ENCODE measurements around the gene TTLL11. TPM values are rescaled to one million over a fixed set of nuclear protein-coding genes. Genes with fewer than 3 reads are reported as not detected.

Gene TTLL11
- total and polyA plus RNA-seq, 2 of the 8 experiments (the other 6 are each of a cell fraction or from before 2014, with no cell fraction given), result 0.56 to 0.80 TPM

GRCh38 chr9:121950866-121951265 lies 142.2 kb downstream of the TTLL11 start:
- Histone ChIP-seq H2BK5ac (ENCODE audit: low read depth, low read length) (no peak overlapping the region), H3K23me2 (ENCODE audit: low read depth, low read length) (no peaks in the 10 kb centered on the region), H3K4me1 (replicated peaks in 1 of 4; ENCODE audit: control insufficient read depth in 3 of 4, insufficient read depth in 4 of 4, low read length in 3 of 4) (peaks cover 0 to 8% (median 4%) of the 10 kb centered on the region in 4 experiments; a peak in 3 of 7 replicates), H2AFZ (ENCODE audit: low read length) (no peak overlapping the region), H4K8ac (ENCODE audit: extremely low read depth, insufficient read depth, low read length) (no peak overlapping the region), H2BK15ac (ENCODE audit: low read length) (no peak overlapping the region), H2BK120ac (replicated peaks; ENCODE audit: low read depth, low read length) (no peak overlapping the region), H3K4me2 (ENCODE audit: insufficient read depth in 1 of 2, low read depth in 2 of 2, low read length in 2 of 2) (no peak overlapping the region), H2AK5ac (ENCODE audit: low read depth, low read length) (no peak overlapping the region), H3K18ac (ENCODE audit: extremely low read depth, low read length) (no peak overlapping the region), H3K14ac (ENCODE audit: insufficient read length) (no peak overlapping the region), H4K5ac (ENCODE audit: insufficient read length, low read depth, low read length) (no peak overlapping the region), H3K9me3 (ENCODE audit: insufficient read depth in 2 of 2, low read depth in 1 of 2, low read length in 1 of 2) (no peaks in the 10 kb centered on the region), H3K4me3 (ENCODE audit: extremely low read depth in 1 of 4, insufficient read depth in 2 of 4, low read depth in 3 of 4, low read length in 4 of 4) (no peak overlapping the region), H3K23ac (ENCODE audit: insufficient read length) (no peak overlapping the region), H3K27ac (ENCODE audit: low read depth, low read length) (no peak overlapping the region), H3K56ac (replicated peaks; ENCODE audit: insufficient read length, low read depth, low read length) (no peak overlapping the region), H3K36me3 (ENCODE audit: control insufficient read depth in 2 of 4, insufficient read depth in 4 of 4, low read length in 3 of 4) (no peaks in the 10 kb centered on the region), H3K79me2 (ENCODE audit: control insufficient read depth in 1 of 2, insufficient read depth in 2 of 2, low read length in 2 of 2) (no peaks in the 10 kb centered on the region), H3K27me3 (replicated peaks in 1 of 4; ENCODE audit: control insufficient read depth in 3 of 4, extremely low read depth in 1 of 4, insufficient read depth in 3 of 4, low read length in 3 of 4) (no peaks in the 10 kb centered on the region), H3K79me1 (ENCODE audit: low read depth, low read length) (no peaks in the 10 kb centered on the region; the same call in 1 of the 2 replicates), H4K20me1 (replicated peaks in 1 of 2; ENCODE audit: control insufficient read depth in 1 of 2, insufficient read depth in 2 of 2, low read length in 2 of 2) (no peaks in the 10 kb centered on the region), H2BK20ac (ENCODE audit: low read length) (no peak overlapping the region), H3K4ac (replicated peaks; ENCODE audit: insufficient read length, low read depth, low read length) (no peak overlapping the region), H4K91ac (replicated peaks; ENCODE audit: insufficient read length, low read length) (no peak overlapping the region), H3K9ac (replicated peaks in 1 of 4; ENCODE audit: extremely low read depth in 1 of 4, low read depth in 3 of 4, low read length in 3 of 4) (no peak overlapping the region), H2BK12ac (ENCODE audit: low read depth, low read length) (no peak overlapping the region)
- FAIRE-seq, result no peak
- ChIA-PET CTCF (ENCODE audit: partially characterized antibody) (interaction anchor here (1.1 to 1.7 kb wide), 3 partner anchors 17 to 316 kb away, joined by 3 to 5 read pairs (median 3); no protein-coding TSS in a partner anchor), POLR2A (ENCODE audit: partially characterized antibody) (interaction anchor here (0.5 kb wide), 1 partner anchor 602 kb away, joined by 3 read pairs; no protein-coding TSS in a partner anchor)
- TF ChIP-seq KDM5A (IDR thresholded peaks at IDR 0.05; ENCODE audit: low read length), result no peak
- WGBS, 2 experiments (ENCODE audit: extremely low coverage in 1 of 2, insufficient coverage in 1 of 2, insufficient read length in 1 of 2, insufficient replicate concordance in 2 of 2, low coverage in 1 of 2, low lambda C conversion rate in 2 of 2, missing lambda C conversion rate in 1 of 2), result 88% methylated on average over 8 of the region's 8 CpGs; no CpG with 5 or more reads in 1 of the 2 experiments
- no peak for DNase-seq (ENCODE audit: low read depth in 1 of 2, low spot score in 2 of 2)

Data from H1 (cell line).